ENCODE measurements around the gene MLLT11. TPM values are rescaled to one million over a fixed set of nuclear protein-coding genes. Genes with fewer than 3 reads are reported as not detected.

The MLLT11 gene
- total RNA-seq, 1 donor from 2014 or later = 95.8 TPM

Small RNA genes within 50 kb of the gene (small RNA-seq; reads per million reads assigned to genes)
- not detected for gene RNU6-884P

Other genes with a start within 250 kb of the MLLT11 start
- 14.7 TPM for gene ARNT, start 183.8 kb upstream of the MLLT11 start, total RNA-seq
- not detected for gene CTXND2, start 173.3 kb upstream of the MLLT11 start, total RNA-seq
- gene SETDB1, start 134.0 kb upstream of the MLLT11 start, total RNA-seq = 62.8 TPM
- gene CERS2, start 85.6 kb upstream of the MLLT11 start, total RNA-seq = 30.2 TPM
- gene ANXA9, start 78.1 kb upstream of the MLLT11 start, total RNA-seq = under 0.01 TPM
- 12.2 TPM for gene MINDY1, start 53.5 kb upstream of the MLLT11 start, total RNA-seq
- 20.4 TPM for gene PRUNE1, start 51.9 kb upstream of the MLLT11 start, total RNA-seq
- gene BNIPL, start 23.8 kb upstream of the MLLT11 start, total RNA-seq = under 0.01 TPM
- gene C1orf56, start 12.6 kb upstream of the MLLT11 start, total RNA-seq = 2.0 TPM
- 31.0 TPM for gene CDC42SE1, start 775 bp upstream of the MLLT11 start, total RNA-seq
- gene GABPB2, start 10.4 kb downstream of the MLLT11 start, total RNA-seq = 9.4 TPM
- 16.7 TPM for gene SEMA6C, start 86.2 kb downstream of the MLLT11 start, total RNA-seq
- 0.82 TPM for gene TNFAIP8L2, start 96.3 kb downstream of the MLLT11 start, total RNA-seq
- gene LYSMD1, start 105.5 kb downstream of the MLLT11 start, total RNA-seq = 24.1 TPM
- gene SCNM1, start 105.7 kb downstream of the MLLT11 start, total RNA-seq = 27.3 TPM
- not detected for gene TMOD4, start 115.6 kb downstream of the MLLT11 start, total RNA-seq
- 106 TPM for gene VPS72, start 129.8 kb downstream of the MLLT11 start, total RNA-seq
- 70.5 TPM for gene PIP5K1A, start 138.2 kb downstream of the MLLT11 start, total RNA-seq
- 110 TPM for gene PSMD4, start 194.3 kb downstream of the MLLT11 start, total RNA-seq
- gene ZNF687, start 221.9 kb downstream of the MLLT11 start, total RNA-seq = 4.9 TPM

Data from frontal cortex (tissue), 1 donor.